Effector memory CD4-positive, alpha-beta T cell (primary cell): Measurements from ENCODE around the gene SBF2.

Experiments
- DNase-seq, 3 donors: peaks; one replicate each; pipeline ENCODE4 v3.0.0-alpha.2; 2020
- H3K27ac ChIP-seq: 2 replicates; pipeline ENCODE4 v1.7.0; 2013; ENCODE audit warnings: mild to moderate bottlenecking, low read length, moderate library complexity; ENCODE audit not compliant: insufficient read depth, poor library complexity, severe bottlenecking
- H3K27me3 ChIP-seq: replicated peaks from 2 replicates; pipeline ENCODE4 v1.7.0; 2013; ENCODE audit warnings: mild to moderate bottlenecking, low read length; ENCODE audit not compliant: insufficient read depth, control insufficient read depth, poor library complexity, severe bottlenecking
- H3K36me3 ChIP-seq: 2 replicates; pipeline ENCODE4 v1.7.0; 2013; ENCODE audit warnings: mild to moderate bottlenecking, low read length, moderate library complexity; ENCODE audit not compliant: control insufficient read depth, insufficient read depth
- H3K4me1 ChIP-seq: 2 replicates; pipeline ENCODE4 v1.7.0; 2013; ENCODE audit warnings: low read length, mild to moderate bottlenecking; ENCODE audit not compliant: control insufficient read depth, insufficient read depth, poor library complexity, severe bottlenecking
- H3K4me3 ChIP-seq: 2 replicates; pipeline ENCODE4 v1.7.0; 2013; ENCODE audit warnings: low read length, low read depth, mild to moderate bottlenecking; ENCODE audit not compliant: insufficient read depth, poor library complexity, severe bottlenecking
- H3K9me3 ChIP-seq: 2 replicates; pipeline ENCODE4 v1.7.0; 2013; ENCODE audit warnings: mild to moderate bottlenecking, low read length, moderate library complexity; ENCODE audit not compliant: control insufficient read depth

SBF2 gene

DNA sequence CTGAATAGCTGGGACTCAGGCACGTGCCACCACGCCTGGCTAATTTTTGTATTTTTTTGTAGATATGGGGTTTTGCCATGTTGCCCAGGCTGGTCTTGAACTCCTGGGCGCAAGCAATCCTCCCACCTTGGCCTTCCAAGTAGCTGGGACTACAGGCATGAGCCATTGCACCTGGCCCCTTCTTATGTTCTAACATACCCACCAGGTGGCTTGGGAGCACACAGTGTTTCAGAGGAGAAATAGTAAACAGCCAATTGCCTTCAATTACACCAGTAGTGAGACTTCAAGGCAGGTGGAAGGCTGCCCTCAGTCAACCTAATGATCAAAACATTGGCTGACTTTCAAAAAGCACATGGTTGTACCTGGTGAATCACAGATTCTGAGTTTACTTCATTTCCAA is 462.9 kb downstream of the SBF2 start:
- H3K9me3 ChIP-seq, result no peaks in the 10 kb centered on the region
- no peak for DNase-seq

DNA sequence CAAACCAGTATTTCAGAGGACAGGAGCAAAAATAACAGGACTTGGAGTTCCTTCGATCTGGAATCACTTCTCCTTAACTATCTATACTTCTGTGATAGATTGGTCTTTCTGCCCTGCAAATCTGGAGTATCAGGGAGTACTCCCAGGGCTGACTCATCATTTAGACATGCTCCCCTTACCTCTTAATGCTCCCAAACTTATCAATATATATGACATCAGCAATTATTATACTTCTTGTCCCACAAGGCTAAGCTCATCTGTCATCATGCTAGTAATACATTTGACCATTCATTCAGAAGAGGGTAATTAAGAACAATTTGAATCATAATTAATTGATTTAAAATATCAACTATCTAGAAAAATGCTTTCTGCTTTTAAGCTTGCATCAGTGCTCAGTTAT is 466.3 kb downstream of the SBF2 start:
- Histone ChIP-seq H3K9me3 (no peaks in the 10 kb centered on the region), H3K4me3 (no peak overlapping the region), H3K4me1 (no peaks in the 10 kb centered on the region), H3K27ac (no peak overlapping the region), H3K36me3 (peaks cover 4% of the 10 kb centered on the region), H3K27me3 (no peaks in the 10 kb centered on the region)
- DNase-seq, result no peak

More for the DNA sequence above, 462.9 kb downstream of the SBF2 start:
- H3K27ac ChIP-seq, result no peak overlapping the region
- peaks cover 4% of the 10 kb centered on the region for H3K36me3 ChIP-seq
- H3K4me1 ChIP-seq, result no peaks in the 10 kb centered on the region
- H3K27me3 ChIP-seq, result no peaks in the 10 kb centered on the region
- no peak overlapping the region for H3K4me3 ChIP-seq

DNA sequence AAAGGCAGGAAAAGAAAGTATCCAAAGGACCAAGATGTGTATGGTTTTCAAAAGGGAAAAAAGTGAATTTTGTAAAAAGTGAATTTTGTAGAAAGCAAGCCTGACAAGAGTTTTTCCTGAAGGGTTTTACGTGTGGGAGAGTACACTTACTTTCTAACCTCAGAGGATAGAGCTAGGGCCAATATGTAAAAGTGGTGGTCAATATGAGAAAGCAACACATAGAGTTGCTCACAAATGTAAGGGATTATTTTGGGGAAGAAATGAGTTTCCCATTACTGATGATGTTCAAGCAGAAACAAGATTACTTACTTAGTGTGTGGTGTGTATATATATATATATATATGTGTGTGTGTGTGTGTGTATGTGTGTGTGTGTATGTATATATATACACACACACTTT is 467.6 kb downstream of the SBF2 start:
- peaks cover 4% of the 10 kb centered on the region for H3K36me3 ChIP-seq
- H3K9me3 ChIP-seq, result no peaks in the 10 kb centered on the region
- H3K27ac ChIP-seq, result no peak overlapping the region
- no peaks in the 10 kb centered on the region for H3K4me1 ChIP-seq
- no peak overlapping the region for H3K4me3 ChIP-seq
- no peak for DNase-seq
- H3K27me3 ChIP-seq, result no peaks in the 10 kb centered on the region

DNA sequence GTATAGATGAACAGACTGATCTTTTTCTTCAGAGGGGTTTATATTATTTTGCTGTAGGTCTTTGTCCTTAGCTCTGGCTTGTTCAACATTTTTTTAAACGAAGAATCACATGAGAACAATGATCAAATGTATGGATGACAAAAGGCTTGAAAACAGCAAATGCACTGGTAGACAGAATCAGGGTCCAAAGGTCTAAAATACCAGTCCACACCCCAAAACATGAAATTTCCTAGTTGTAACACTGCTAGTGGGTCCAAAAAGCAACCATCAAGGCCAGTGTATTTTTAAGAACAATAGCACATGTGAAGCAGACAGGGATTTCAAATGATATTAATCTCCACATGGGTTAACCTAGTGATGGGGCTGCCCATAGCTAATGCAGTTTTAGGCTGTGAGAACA is 468.1 kb downstream of the SBF2 start:
- Histone ChIP-seq H3K9me3 (no peaks in the 10 kb centered on the region), H3K36me3 (no peaks in the 10 kb centered on the region), H3K27ac (no peak overlapping the region), H3K4me1 (no peaks in the 10 kb centered on the region), H3K4me3 (no peak overlapping the region), H3K27me3 (no peaks in the 10 kb centered on the region)
- no peak for DNase-seq

DNA sequence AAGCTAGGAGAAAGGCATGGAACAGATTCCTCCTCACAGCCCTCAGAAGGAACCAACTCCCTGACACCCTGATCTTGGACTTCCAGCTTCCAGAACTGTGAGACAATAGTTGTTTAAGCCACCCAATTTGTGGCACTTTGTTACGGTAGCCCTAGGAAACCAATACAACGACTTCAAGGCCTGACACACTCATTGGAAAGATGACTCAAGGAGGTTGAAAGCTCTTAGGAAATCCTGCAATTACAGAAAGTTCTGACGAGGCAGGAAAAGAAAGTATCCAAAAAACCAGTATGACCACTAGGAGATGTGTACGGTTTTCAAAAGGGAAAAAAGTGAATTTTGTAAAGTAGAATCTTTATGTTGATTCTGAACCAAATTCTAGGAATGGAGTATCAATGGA is 468.7 kb downstream of the SBF2 start:
- no peaks in the 10 kb centered on the region for H3K4me1 ChIP-seq
- no peaks in the 10 kb centered on the region for H3K36me3 ChIP-seq
- no peaks in the 10 kb centered on the region for H3K9me3 ChIP-seq
- H3K4me3 ChIP-seq, result no peak overlapping the region
- DNase-seq, result no peak
- no peak overlapping the region for H3K27ac ChIP-seq
- no peaks in the 10 kb centered on the region for H3K27me3 ChIP-seq

DNA sequence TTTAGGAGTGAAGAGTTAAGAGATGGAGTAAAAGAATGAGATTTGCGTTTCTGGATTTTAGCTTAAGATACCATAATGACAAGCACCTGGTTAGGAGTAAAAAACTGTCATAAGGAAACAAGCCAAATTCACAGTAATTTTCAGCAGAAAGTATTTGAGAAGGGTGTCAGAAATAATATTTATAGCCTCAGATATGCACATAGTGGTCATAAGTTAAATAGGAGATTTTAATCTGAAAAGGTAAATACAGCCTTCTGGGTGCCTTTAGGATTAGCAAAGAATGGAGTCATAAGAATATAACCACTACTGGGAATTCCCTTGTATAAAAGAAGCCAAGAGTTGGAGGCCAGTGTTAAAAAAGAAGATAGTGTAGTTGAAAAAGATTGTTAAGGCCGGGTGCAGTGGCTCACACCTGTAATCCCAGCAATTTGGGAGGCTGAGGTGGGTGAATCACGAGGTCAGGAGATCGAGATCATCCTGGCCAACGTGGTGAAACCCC is 470.1 kb downstream of the SBF2 start:
- no peaks in the 10 kb centered on the region for H3K27me3 ChIP-seq
- H3K36me3 ChIP-seq, result no peaks in the 10 kb centered on the region
- H3K4me3 ChIP-seq, result no peak overlapping the region
- DNase-seq, result no peak
- no peaks in the 10 kb centered on the region for H3K9me3 ChIP-seq
- H3K27ac ChIP-seq, result no peak overlapping the region
- no peaks in the 10 kb centered on the region for H3K4me1 ChIP-seq

DNA sequence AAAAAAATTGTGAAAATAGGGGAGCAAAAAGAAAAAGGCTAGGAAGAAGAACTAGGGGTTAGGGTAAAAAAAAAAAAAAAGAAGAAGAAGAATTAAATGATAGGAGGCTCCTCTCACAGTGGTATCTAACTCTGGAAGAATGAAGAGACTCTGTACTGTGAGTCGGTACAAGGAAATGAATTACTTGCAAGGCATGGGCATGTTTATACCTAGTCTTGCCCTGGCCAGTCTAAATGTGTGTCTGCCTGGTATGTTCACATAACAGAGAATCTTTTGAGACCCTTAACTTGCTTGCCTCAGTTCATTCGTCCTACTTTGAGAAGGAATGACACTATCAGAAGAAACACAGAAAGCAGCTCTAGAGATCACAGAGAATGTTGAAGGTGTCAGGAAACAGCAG is 470.6 kb downstream of the SBF2 start:
- H3K4me1 ChIP-seq, result no peaks in the 10 kb centered on the region
- no peak overlapping the region for H3K4me3 ChIP-seq
- H3K36me3 ChIP-seq, result no peaks in the 10 kb centered on the region
- DNase-seq, result no peak
- no peak overlapping the region for H3K27ac ChIP-seq
- no peaks in the 10 kb centered on the region for H3K9me3 ChIP-seq
- no peaks in the 10 kb centered on the region for H3K27me3 ChIP-seq

DNA sequence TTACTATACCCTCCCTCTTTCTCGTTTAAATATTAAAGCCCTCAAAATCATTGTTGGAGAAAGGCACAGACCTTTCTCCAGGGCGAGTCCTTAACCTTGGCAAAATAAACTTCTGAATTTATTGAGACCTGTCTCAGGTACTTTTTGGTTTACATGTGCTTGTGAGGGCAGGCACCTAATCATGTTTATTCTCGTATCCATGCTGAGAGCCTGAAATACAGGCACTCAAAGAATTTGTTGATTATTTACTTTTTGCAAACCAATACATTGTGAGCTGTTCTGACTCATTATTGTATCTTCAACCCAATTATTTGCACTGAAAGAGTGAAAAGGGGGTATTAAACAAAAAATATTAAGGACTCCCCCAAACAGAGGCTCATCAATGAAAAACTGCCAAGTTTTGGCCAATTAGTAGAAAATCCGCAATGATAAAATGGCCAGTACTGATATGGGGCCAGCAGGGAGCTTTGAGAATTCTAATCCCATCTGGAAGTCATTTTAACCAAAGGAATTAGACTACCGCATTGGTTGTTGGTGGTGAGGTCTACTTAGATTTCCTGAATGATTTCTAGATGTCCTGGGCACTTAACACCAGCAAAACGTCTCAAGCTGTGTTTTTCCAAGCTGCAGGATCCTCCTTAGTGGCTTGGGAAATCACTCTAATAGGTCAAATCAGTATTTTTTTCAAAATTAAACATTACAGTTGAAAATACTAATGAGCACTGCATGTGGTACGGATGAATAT is 472.8 kb downstream of the SBF2 start:
- H3K27ac ChIP-seq, result no peak overlapping the region
- no peaks in the 10 kb centered on the region for H3K36me3 ChIP-seq
- no peak overlapping the region for H3K4me3 ChIP-seq
- no peaks in the 10 kb centered on the region for H3K27me3 ChIP-seq
- no peak for DNase-seq
- no peaks in the 10 kb centered on the region for H3K9me3 ChIP-seq
- H3K4me1 ChIP-seq, result no peaks in the 10 kb centered on the region

DNA sequence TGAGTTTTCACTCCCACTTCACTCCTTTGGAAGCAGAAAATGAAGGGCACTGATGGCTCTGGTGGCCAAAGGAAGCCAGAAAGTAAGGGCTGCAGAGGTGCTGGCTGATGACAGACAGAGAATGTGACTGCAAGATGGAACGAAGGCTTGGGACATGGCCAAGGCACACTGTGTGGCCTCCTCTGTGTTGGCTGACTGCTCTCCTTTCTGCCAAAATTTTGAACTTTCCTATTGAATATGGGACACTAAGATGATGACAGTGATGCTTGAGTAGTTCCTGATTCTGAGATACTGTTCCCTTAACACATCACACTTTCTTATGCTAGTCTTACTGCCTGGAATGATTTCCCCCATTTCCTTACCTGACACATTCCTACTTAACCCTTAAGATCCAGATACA is 473.8 kb downstream of the SBF2 start:
- Histone ChIP-seq H3K4me1 (no peaks in the 10 kb centered on the region), H3K27me3 (no peaks in the 10 kb centered on the region), H3K9me3 (no peaks in the 10 kb centered on the region), H3K36me3 (no peaks in the 10 kb centered on the region), H3K4me3 (no peak overlapping the region), H3K27ac (no peak overlapping the region)
- no peak for DNase-seq

DNA sequence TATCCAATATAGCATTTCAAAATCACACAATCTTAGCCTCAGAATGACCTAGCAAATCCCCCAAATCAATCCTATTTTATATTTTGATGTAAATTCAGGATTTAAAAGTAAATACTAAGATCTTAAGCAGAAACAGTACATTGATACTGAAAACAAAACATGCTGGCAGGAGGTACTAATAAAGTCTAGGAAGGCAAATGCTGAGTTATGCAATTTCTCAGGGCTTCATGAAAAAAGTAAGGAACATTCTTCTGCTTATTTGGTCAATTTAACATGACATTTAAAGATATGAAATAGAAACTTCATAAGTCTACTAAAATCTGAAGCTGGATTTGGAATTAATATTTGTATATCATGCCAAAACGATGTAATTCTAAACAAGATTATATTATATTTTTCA is 476.8 kb downstream of the SBF2 start:
- no peaks in the 10 kb centered on the region for H3K9me3 ChIP-seq
- no peaks in the 10 kb centered on the region for H3K36me3 ChIP-seq
- no peak overlapping the region for H3K27ac ChIP-seq
- H3K27me3 ChIP-seq, result no peaks in the 10 kb centered on the region
- H3K4me1 ChIP-seq, result no peaks in the 10 kb centered on the region
- DNase-seq, result no peak
- H3K4me3 ChIP-seq, result no peak overlapping the region
